HEK293 (cell line): ENCODE results near the gene MTERF1.

Source experiments
- CTCF ChIA-PET: fragments of 350-600 bp; formaldehyde crosslinking; extraction: SDS; loops from one replicate; lab custom pipeline; 2021; ENCODE audit warnings: antibody characterized with exemption; lab: Yijun Ruan, JAX
- POLR2A ChIA-PET: fragments of 300-600 bp; formaldehyde crosslinking; extraction: SDS; loops from one replicate; lab custom pipeline; 2020; ENCODE audit warnings: antibody characterized with exemption, inconsistent platforms; lab: Yijun Ruan, JAX
- H3K27ac ChIP-seq: fragments of 200-500 bp; sonication (Bioruptor generic); 2 replicates; pipeline ENCODE4 v1.5.1; 2014; ENCODE audit warnings: low read depth, low read length, control low read depth, inconsistent platforms; ENCODE audit errors: extremely low read depth
- H3K36me3 ChIP-seq, 2 experiments: fragments of 200-500 bp in 1 of 2; sonication (Bioruptor generic) in 1 of 2; 1 replicate in 1 of 2; 2 replicates in 1 of 2; pipeline ENCODE4 v1.5.1; 2014 to 2017; ENCODE audit warnings: inconsistent platforms in 2 of 2, low read length in 2 of 2; ENCODE audit not compliant: control insufficient read depth in 2 of 2, insufficient read depth in 1 of 2
- H3K4me1 ChIP-seq: fragments of 200-500 bp; sonication (Bioruptor generic); 2 replicates; pipeline ENCODE4 v1.5.1; 2014; ENCODE audit warnings: mild to moderate bottlenecking, low read length, inconsistent platforms; ENCODE audit not compliant: control insufficient read depth, insufficient read depth
- H3K4me3 ChIP-seq: 2 replicates; pipeline ENCODE4 v1.5.1; 2011; ENCODE audit warnings: low read depth, mild to moderate bottlenecking, control low read depth, low read length, moderate library complexity
- H3K9me3 ChIP-seq: fragments of 200-500 bp; sonication (Bioruptor generic); 2 replicates; pipeline ENCODE4 v1.5.1; 2014; ENCODE audit warnings: low read depth, low read length, inconsistent platforms; ENCODE audit not compliant: control insufficient read depth, insufficient read depth
- BCL6B ChIP-seq: fragments of 450-650 bp; formaldehyde crosslinking; IDR thresholded peaks from 2 replicates; pipeline ENCODE4 v1.5.1; 2017; ENCODE audit warnings: missing biosample characterization, missing genetic modification characterization
- ELK4 ChIP-seq: IDR thresholded peaks from 2 replicates; pipeline ENCODE4 v1.6.1; 2011; ENCODE audit warnings: mild to moderate bottlenecking, low read depth, low read length, borderline replicate concordance
- GLIS2 ChIP-seq: fragments of 450-650 bp; formaldehyde crosslinking; IDR thresholded peaks from 2 replicates; pipeline ENCODE4 v1.5.1; 2016; ENCODE audit warnings: missing biosample characterization, missing genetic modification characterization
- PRDM10 ChIP-seq: fragments of 450-650 bp; formaldehyde crosslinking; IDR thresholded peaks from 2 replicates; pipeline ENCODE4 v1.5.1; 2016; ENCODE audit warnings: missing biosample characterization, missing genetic modification characterization
- PRDM2 ChIP-seq: fragments of 450-650 bp; formaldehyde crosslinking; IDR thresholded peaks from 2 replicates; pipeline ENCODE4 v1.5.1; 2016; ENCODE audit warnings: missing biosample characterization, missing genetic modification characterization, borderline replicate concordance
- ZNF121 ChIP-seq: fragments of 450-650 bp; formaldehyde crosslinking; IDR thresholded peaks from 2 replicates; pipeline ENCODE4 v1.5.1; 2016; ENCODE audit warnings: missing biosample characterization, missing genetic modification characterization
- ZNF311 ChIP-seq: fragments of 450-650 bp; formaldehyde crosslinking; IDR thresholded peaks from 2 replicates; pipeline ENCODE4 v1.5.1; 2017; ENCODE audit warnings: missing biosample characterization, missing genetic modification characterization, borderline replicate concordance
- ZNF48 ChIP-seq: fragments of 450-650 bp; formaldehyde crosslinking; IDR thresholded peaks from 2 replicates; pipeline ENCODE4 v1.5.1; 2016; ENCODE audit warnings: missing biosample characterization, missing genetic modification characterization
- ZNF530 ChIP-seq: fragments of 450-650 bp; formaldehyde crosslinking; IDR thresholded peaks from 2 replicates; pipeline ENCODE4 v1.5.1; 2016; ENCODE audit warnings: low read depth, missing biosample characterization, missing genetic modification characterization
- ZNF585B ChIP-seq: fragments of 450-650 bp; formaldehyde crosslinking; IDR thresholded peaks from 2 replicates; pipeline ENCODE4 v1.5.1; 2016; ENCODE audit warnings: missing biosample characterization, missing genetic modification characterization
- ZNF830 ChIP-seq: fragments of 450-650 bp; IDR thresholded peaks from 2 replicates; pipeline ENCODE4 v1.5.0; 2018; ENCODE audit warnings: missing biosample characterization, missing genetic modification characterization, low read depth, mild to moderate bottlenecking, moderate library complexity
- ZXDB ChIP-seq: fragments of 450-650 bp; formaldehyde crosslinking; IDR thresholded peaks from 2 replicates; pipeline ENCODE4 v1.5.1; 2016; ENCODE audit warnings: missing biosample characterization, missing genetic modification characterization

MTERF1 gene

GRCh38 chr7:91922857-91923256 lies 42.4 kb upstream of the MTERF1 start (continued):
- no peak for TF ChIP-seq PRDM2 (tag by site-specific recombination)
- TF ChIP-seq ZNF48 = no peak
- TF ChIP-seq ZNF121 (tag by site-specific recombination) = no peak
- no peak for TF ChIP-seq ZNF311 (tag by site-specific recombination)
- TF ChIP-seq ZXDB (tag by site-specific recombination) = no peak
- no peak for TF ChIP-seq ELK4
- no peak for TF ChIP-seq ZNF830 (tag by site-specific recombination)

- Histone ChIP-seq H3K4me3 (no peak overlapping the region), H3K4me1 (no peaks in the 10 kb centered on the region; the same call in 1 of the 2 replicates), H3K36me3 (no peaks in the 10 kb centered on the region), H3K9me3 (no peaks in the 10 kb centered on the region), H3K27ac (no peak overlapping the region)
- POLR2A ChIA-PET = no interaction called here
- CTCF ChIA-PET = interaction anchor here (0.9 to 1.0 kb wide), 2 partner anchors 35 to 37 kb away, joined by 3 to 5 read pairs; no protein-coding TSS in a partner anchor
- TF ChIP-seq PRDM10 (no peak), ZNF585B (tag by site-specific recombination) (no peak), ZNF530 (no peak), GLIS2 (tag by site-specific recombination) (no peak), BCL6B (tag by site-specific recombination) (no peak)
These were observed 37.9 kb upstream of the MTERF1 start for GRCh38 chr7:91918356-91918755.
